ENCODE measurements around the gene AXIN1. TPM values are rescaled to one million over a fixed set of nuclear protein-coding genes. Genes with fewer than 3 reads are reported as not detected.

The AXIN1 gene
- total and polyA plus RNA-seq, 9 of the 15 experiments (the other 6 are each of a cell fraction or from before 2014, with no cell fraction given) = 0.42 to 58.0 (median 25.9) TPM

DNA sequence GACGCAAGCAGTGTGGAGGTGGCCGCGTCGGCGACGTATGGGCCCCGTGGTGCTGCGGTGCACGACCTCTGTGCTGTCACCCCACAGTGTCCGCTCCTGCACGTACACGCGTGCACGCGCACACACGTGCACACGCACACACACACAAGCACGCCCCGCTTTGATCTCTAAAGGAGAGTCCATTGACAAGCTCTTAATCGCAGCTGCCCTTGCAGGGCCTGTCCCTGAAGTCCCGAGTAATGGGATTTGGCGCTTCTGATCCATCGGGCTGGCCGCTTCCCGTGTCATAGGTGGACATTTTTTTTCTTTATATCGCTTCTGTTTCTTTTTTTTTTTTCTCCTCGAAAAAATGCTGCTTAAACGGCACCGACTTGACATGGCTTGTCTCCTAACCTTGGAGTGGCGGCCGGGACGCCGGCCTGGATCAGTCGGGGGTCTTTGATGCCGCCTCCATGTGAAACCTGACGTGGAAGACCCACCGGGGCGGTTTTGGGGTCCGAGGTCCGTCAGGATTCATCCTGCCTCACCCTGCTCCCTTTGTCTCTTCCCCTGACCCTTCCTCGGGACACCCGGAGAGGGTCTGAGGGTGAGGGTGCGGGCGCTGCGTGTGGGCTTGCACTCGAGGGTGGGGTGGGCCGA, 8.3 kb upstream of the AXIN1 start:
- H3K9me1 ChIP-seq (ENCODE audit: control insufficient read depth, insufficient read depth, low read length) = peaks cover 4% of the 10 kb centered on the region
- no peaks in the 10 kb centered on the region; the same call in 2 of the 3 replicates for H3K36me3 ChIP-seq (ENCODE audit: control insufficient read depth, insufficient read depth, low read length)
- H3K4me3 ChIP-seq = no peak overlapping the region
- ChIA-PET POLR2A (interaction anchor here (0.7 kb wide), 1 partner anchor 10 kb away, joined by 4 read pairs; no protein-coding TSS in a partner anchor), CTCF (ENCODE audit: low intra/inter-chr PET ratio) (no interaction called here)
- no peak for FAIRE-seq
- H3K4me1 ChIP-seq (replicated peaks in 1 of 2; ENCODE audit: control insufficient read depth in 2 of 2, insufficient read depth in 2 of 2, low read length in 2 of 2) = peaks cover 6 to 66% of the 10 kb centered on the region in 2 experiments; a peak in 4 of 5 replicates
- H3K9ac ChIP-seq (ENCODE audit: insufficient read depth in 1 of 2, low read depth in 2 of 2, low read length in 2 of 2) = peak overlapping the region in 1 of 2 experiments; percentile 35; a peak in 1 of 4 replicates
- no peak for DNase-seq (ENCODE audit: extremely low read depth in 1 of 4, low spot score in 3 of 4)
- no peaks in the 10 kb centered on the region for H3K27me3 ChIP-seq (ENCODE audit: control insufficient read depth in 2 of 2, insufficient read depth in 2 of 2, low read length in 2 of 2)
- H3K27ac ChIP-seq (ENCODE audit: extremely low read depth, low read depth, low read length) = no peak overlapping the region
- H4K20me1 ChIP-seq (replicated peaks; ENCODE audit: control insufficient read depth, insufficient read depth, low read length) = no peaks in the 10 kb centered on the region
- no peaks in the 10 kb centered on the region for H3K79me2 ChIP-seq (ENCODE audit: control insufficient read depth, insufficient read depth, low read length)
- H3K4me2 ChIP-seq (ENCODE audit: insufficient read depth, low read length) = no peak overlapping the region
- H2AFZ ChIP-seq (ENCODE audit: low read depth, low read length) = no peak overlapping the region
- WGBS (ENCODE audit: insufficient coverage, low coverage, missing lambda C conversion rate) = 74% methylated on average over 39 of the region's 47 CpGs
- ATAC-seq = no peak
- intact Hi-C loops (cut with micrococcal nuclease) (no loop called here), in situ Hi-C loops (cut with MboI) (no loop called here)
- no peaks in the 10 kb centered on the region for H3K9me3 ChIP-seq (replicated peaks; ENCODE audit: control insufficient read depth, insufficient read depth, low read depth, low read length)
- no TSS peak for BruUV-seq (replicated peaks)
- TF ChIP-seq GTF2F1 (IDR thresholded peaks at IDR 0.05; ENCODE audit: low read depth, low read length) = no peak
- TF ChIP-seq, protein P1, sequence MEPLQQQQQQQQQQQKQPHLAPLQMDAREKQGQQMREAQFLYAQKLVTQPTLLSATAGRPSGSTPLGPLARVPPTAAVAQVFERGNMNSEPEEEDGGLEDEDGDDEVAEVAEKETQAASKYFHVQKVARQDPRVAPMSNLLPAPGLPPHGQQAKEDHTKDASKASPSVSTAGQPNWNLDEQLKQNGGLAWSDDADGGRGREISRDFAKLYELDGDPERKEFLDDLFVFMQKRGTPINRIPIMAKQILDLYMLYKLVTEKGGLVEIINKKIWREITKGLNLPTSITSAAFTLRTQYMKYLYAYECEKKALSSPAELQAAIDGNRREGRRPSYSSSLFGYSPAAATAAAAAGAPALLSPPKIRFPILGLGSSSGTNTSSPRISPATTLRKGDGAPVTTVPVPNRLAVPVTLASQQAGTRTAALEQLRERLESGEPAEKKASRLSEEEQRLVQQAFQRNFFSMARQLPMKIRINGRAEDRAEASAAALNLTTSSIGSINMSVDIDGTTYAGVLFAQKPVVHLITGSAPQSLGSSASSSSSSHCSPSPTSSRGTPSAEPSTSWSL (CRISPR knock-in tag; IDR thresholded peaks at IDR 0.05; ENCODE audit: borderline replicate concordance) = no peak
- no peak for TF ChIP-seq ZNF175 (CRISPR knock-in tag; IDR thresholded peaks at IDR 0.05; ENCODE audit: low read depth)
- no peak for TF ChIP-seq CSDE1 (IDR thresholded peaks at IDR 0.05)
- no peak for TF ChIP-seq SMARCA5 (IDR thresholded peaks at IDR 0.05)
- no peak for TF ChIP-seq ZNF780A (CRISPR knock-in tag; IDR thresholded peaks at IDR 0.05)
- TF ChIP-seq HMGN3 (IDR thresholded peaks at IDR 0.05; ENCODE audit: borderline replicate concordance, extremely low read depth, insufficient read length, low read depth, low read length) = no peak
- no peak for TF ChIP-seq E2F1 (CRISPR knock-in tag; IDR thresholded peaks at IDR 0.05)
- no peak for TF ChIP-seq BCL6 (CRISPR knock-in tag; IDR thresholded peaks at IDR 0.05)
- TF ChIP-seq ZFP1 (CRISPR knock-in tag; IDR thresholded peaks at IDR 0.05) = no peak
- TF ChIP-seq GTF3C2 (IDR thresholded peaks at IDR 0.05; ENCODE audit: borderline replicate concordance, extremely low read depth, insufficient read length) = no peak
- TF ChIP-seq THRA (IDR thresholded peaks at IDR 0.05) = no peak
- TF ChIP-seq CHCHD3 (CRISPR knock-in tag; IDR thresholded peaks at IDR 0.05) = no peak
- no peak for TF ChIP-seq MEIS2 (IDR thresholded peaks at IDR 0.05; ENCODE audit: partially characterized antibody)
- TF ChIP-seq E2F3 (CRISPR knock-in tag; IDR thresholded peaks at IDR 0.05) = no peak
- TF ChIP-seq ZKSCAN8 (CRISPR knock-in tag; IDR thresholded peaks at IDR 0.05) = no peak

Data from K562 (cell line).